Stimulated activated CD4-positive, alpha-beta T cell treated with anti-CD3 and anti-CD28 coated beads, Interleukin-15, amount 100 ng/mL, for 48 hours (primary cell): ENCODE results near the gene MLIP.
"Not testable (repeated sequence)": the region's sequence is repeated elsewhere in the genome, so short reads cannot be mapped to it uniquely, and the experiment has no call there.

Source experiments
- DNase-seq, 2 donors: peaks; one replicate each; pipeline ENCODE4 v3.0.0-alpha.2; 2020; ENCODE audit warnings: low read depth in 2 of 2

Gene MLIP

DNA sequence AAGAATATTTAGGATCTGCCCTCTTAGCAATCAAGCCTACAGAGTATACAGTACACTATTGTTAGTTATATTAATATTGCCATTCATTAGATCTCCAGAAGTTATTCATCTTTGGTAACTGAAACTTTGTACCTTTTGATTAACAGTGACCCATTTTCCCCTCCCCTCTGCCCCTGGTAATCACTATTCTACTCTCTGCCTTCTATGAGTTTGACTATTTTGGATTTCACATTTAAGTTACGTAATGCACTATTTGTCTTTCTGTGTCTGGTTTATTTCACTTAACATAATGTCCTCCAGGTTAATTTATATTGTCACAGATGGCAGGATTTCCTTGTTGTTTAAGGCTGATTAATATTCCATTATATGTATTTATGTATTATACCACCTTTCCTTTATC is 111.0 kb downstream of the MLIP start:
- no peak for DNase-seq

DNA sequence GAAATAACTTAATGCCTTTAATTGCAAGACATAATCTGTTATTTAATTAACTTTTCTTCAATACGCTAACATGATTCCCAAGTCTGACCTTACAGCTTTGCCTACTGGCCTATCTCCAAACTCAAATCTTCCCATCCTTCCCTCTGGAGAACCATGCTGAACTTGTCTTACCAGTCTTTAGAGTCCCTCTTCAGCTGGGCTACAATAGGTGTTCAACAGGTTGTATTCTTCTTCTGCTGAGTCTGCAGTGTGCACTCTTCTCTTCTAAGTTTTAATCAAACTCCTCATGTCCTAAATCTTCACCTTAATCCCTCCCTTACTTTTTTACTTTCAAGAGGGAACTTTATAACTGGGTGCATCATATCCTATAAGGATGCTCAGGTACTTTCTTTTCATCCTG is 121.5 kb downstream of the MLIP start:
- no peak for DNase-seq

DNA sequence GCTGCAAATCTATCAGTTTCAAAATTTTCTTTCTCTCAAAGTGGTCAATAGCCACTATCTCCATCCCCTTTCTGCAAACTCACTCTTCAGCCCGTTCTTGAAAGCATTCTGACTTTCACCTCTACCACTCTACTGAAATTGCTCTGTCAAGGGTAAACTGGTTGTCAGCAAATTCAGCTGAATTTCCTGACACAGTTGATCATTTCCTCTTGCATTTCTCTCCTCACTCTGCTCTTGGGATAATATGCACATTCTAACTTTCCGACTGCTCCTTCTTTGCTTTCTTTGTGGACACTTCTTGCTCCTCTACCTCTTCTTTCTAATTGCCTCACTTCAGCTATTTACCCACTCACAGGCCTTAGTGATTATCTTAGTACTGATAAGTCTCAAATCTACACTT is 123.3 kb downstream of the MLIP start:
- no peak for DNase-seq

GRCh38 chr6:54236984-54237383 is 125.7 kb downstream of the MLIP start:
- DNase-seq = no peak

GRCh38 chr6:54238396-54238795 is 127.2 kb downstream of the MLIP start:
- no peak for DNase-seq

- DNase-seq = no peak
Measured at GRCh38 chr6:54243699-54244098, 132.5 kb downstream of the MLIP start.

GRCh38 chr6:54244430-54244829 is 133.2 kb downstream of the MLIP start:
- no peak for DNase-seq

- DNase-seq = no peak
Measured at GRCh38 chr6:54245265-54245664, 134.0 kb downstream of the MLIP start.

- DNase-seq = no peak
Measured at GRCh38 chr6:54248319-54248718, 137.1 kb downstream of the MLIP start.

- DNase-seq = no peak
Measured at GRCh38 chr6:54248994-54249393, 137.8 kb downstream of the MLIP start.

DNA sequence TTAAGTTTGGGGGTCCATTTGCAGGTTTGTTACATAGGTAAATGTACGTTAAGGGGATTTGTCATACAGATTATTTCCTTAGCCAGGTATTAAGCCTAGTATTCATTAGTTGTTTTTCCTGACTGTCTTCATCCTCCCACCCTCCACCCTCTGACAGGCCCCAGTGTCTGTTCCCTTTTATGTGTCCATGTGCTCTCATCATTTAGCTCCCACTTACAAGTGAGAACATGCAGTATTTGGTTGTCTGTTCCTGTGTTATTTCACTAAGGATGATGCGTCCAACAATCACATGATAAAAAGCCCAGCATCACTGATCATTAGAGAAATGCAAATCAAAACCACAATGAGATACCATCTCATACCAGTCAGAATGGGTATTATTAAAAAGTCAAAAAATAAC is 138.6 kb downstream of the MLIP start:
- DNase-seq = not testable (repeated sequence)

- no peak for DNase-seq
Measured at GRCh38 chr6:54252496-54252895, 141.3 kb downstream of the MLIP start.

- DNase-seq = no peak
Measured at GRCh38 chr6:54252916-54253315, 141.7 kb downstream of the MLIP start.

DNA sequence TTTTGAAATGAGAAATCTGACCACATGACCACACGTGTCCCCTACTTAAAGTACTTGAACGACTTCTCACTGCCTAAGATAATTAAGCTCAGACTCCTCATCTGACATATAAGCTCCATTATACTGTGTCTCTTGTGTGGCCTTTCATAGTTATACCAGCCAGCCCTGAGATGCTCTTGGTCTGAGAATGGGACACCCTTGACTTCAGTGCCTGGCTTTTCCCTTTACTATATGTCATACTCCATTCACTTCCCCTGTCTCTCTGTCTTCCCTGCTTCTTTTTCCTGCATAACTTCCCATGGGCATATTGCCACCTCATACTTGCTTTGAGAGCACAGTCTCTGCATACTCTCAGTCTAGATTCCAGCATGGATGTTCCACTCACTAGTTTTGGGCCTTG is 143.6 kb downstream of the MLIP start:
- DNase-seq = no peak

GRCh38 chr6:54255886-54256285 is 144.6 kb downstream of the MLIP start:
- no peak for DNase-seq

DNA sequence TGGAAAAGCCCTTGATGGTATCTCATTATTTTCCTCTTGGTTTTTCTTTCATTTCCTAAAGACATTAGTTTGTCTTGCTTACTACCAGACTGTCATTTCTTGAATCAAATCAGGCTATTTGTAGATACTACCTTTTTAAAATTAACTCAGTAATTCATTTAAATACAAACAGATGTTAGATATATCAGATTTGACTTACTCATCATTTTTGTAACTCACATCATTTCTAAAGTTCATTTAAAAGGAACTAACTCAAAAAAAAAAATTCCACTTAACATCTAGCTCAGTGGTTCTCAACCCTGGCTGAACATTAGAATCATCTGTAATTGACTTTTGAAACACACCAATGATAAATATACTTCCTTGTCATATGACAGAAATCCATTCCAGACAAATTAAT is 148.8 kb downstream of the MLIP start:
- no peak for DNase-seq

GRCh38 chr6:54262499-54262898 is 151.3 kb downstream of the MLIP start:
- no peak for DNase-seq

DNA sequence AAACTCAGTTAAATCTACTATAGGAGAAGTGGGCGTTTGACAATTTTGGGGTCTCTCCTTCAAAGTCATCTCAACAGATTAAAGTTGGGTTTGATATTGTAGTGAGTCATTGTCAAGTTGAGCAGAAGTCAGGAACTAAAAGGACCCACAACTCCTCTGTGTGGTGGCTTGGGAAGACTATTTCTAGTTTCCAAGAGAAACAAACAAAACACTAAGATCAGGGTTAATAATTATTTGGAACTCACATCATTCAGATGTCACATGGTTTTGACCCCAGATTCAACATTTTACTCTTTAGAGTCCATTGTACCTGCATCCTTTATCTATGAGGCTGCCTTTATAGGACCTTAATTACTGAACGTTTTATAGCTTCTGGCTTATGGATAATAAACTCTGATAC is 151.7 kb downstream of the MLIP start:
- DNase-seq = no peak

DNA sequence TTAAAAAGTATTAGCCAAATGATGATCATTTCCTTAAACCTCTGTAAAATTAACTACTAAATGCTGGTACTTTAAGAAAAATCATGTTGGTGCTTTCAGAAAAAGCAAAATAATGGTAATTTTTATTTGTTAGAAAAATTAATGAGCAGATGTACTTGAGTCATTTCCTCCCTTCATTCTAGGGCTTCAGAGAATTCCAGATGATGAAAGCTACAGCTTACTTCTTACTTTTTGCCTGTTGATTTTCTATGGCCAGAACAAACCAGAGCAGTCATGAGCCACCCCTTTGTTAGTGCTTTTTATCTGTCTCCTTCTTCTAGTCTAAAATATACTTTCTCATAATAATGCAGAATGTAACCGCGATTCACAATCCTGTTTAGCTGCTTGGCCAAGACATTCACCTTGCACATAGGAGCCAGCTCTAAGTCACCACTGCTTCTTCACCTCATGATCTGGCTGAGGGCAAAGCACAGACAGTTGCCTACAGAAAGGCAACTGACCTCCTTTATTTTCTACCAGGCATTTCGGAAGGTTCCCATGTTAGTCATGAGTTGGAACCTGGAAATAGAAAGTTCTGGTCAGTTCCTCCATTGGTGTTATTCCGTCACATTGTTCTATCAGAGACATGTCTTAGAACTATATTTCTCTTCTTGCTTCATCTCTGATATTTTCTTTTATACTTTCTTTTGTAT is 153.5 kb downstream of the MLIP start:
- DNase-seq = no peak

GRCh38 chr6:54266400-54266923 is 155.2 kb downstream of the MLIP start:
- no peak for DNase-seq

GRCh38 chr6:54267798-54268197 is 156.6 kb downstream of the MLIP start:
- no peak for DNase-seq

- no peak for DNase-seq
Measured at GRCh38 chr6:54273214-54273820, 162.1 kb downstream of the MLIP start.

DNA sequence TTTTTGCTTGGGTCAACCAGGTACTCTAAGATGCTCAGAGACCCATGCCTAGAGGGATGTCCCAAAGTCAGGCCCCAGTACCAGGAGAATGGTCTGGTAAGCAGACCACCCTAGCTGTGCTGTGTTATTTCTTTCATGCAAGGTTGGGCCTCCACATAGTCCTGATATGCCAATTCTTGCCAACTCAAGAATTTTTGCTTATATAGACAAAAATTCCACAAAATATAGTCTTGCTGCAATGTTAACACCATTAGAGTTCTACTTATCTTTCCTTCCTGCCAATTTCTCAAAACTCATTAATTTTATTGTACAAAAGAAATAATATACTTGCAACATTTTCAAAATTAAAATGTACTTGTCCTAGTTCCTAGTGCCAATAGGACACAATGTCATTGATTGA is 163.1 kb downstream of the MLIP start:
- no peak for DNase-seq

DNA sequence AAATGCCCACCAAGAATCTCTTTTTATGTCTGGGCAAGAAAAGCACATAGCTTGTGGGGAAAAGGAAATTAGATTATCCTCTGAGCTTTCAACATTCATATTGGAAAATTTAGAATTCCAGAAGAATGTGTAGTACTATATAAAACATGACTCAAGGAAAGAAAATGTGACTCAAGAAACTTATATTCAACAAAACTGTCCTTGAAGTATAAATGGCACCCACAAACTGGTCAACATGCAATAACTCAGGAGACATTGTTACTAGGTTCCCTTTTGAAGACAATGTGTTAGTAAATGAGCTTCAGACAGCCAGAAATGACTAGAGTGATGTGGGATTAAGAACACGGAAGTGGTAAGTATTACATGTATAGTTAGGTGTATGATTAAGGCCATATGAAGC is 170.9 kb downstream of the MLIP start:
- DNase-seq = no peak
